Measurements from ENCODE around the gene CFAP90. TPM values are rescaled to one million over a fixed set of nuclear protein-coding genes. Genes with fewer than 3 reads are reported as not detected.

Gene CFAP90
- total and polyA plus RNA-seq, 2 of the 8 experiments (the other 6 are each of a cell fraction or from before 2014, with no cell fraction given): 0.39 to 0.92 TPM

DNA sequence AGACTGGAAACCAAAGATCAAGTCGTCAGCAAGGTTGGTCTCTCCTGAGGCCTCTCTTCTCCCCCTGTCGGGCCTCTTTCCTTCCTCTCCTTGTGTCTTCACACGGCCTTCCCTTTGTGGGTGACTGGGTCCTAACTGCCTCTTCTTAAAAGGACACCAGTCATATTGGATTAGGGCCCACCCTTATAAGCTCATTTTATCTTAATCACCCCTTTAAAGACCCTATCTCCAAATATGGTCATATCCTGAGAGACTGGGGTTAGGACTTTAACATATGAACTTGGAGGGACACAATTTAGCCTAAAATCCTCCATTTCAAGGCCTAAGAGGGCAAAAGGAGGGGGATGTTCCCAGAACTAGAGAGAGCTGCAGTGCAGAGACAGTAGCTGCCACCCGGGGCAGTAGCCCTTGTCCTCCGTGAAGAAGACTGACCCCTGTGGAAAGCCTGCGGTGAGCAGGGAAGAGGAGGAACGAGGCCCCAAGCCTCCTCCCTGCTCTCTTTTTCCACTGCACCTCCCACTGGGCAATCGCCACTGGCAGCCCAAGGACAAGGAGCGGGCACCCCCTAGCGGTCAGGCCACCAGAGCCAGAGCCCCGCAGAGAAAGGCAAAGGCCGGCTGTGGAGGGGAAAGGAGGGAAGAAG is 34.9 kb downstream of the CFAP90 start:
- Histone ChIP-seq H2BK15ac (ENCODE audit: low read length) (no peak overlapping the region), H4K5ac (ENCODE audit: insufficient read length, low read depth, low read length) (no peak overlapping the region), H2BK5ac (ENCODE audit: low read depth, low read length) (0 out of 2 replicates have a peak overlapping the region, but pooled peaks have one; percentile 38), H3K4me2 (ENCODE audit: insufficient read depth in 1 of 2, low read depth in 2 of 2, low read length in 2 of 2) (peak overlapping the region; percentile 3 to 53; a peak in 3 of 4 replicates), H2BK20ac (ENCODE audit: low read length) (no peak overlapping the region), H2BK12ac (ENCODE audit: low read depth, low read length) (0 out of 2 replicates have a peak overlapping the region, but pooled peaks have one; percentile 23), H3K27me3 (replicated peaks in 1 of 4; ENCODE audit: control insufficient read depth in 3 of 4, extremely low read depth in 1 of 4, insufficient read depth in 3 of 4, low read length in 3 of 4) (no peaks in the 10 kb centered on the region), H3K23me2 (ENCODE audit: low read depth, low read length) (no peaks in the 10 kb centered on the region), H3K36me3 (ENCODE audit: control insufficient read depth in 2 of 4, insufficient read depth in 4 of 4, low read length in 3 of 4) (peaks cover 0 to 20% (median 5%) of the 10 kb centered on the region in 4 experiments; a peak in 3 of 8 replicates), H3K4ac (replicated peaks; ENCODE audit: insufficient read length, low read depth, low read length) (no peak overlapping the region), H3K79me1 (ENCODE audit: low read depth, low read length) (no peaks in the 10 kb centered on the region), H3K4me1 (replicated peaks in 1 of 4; ENCODE audit: control insufficient read depth in 3 of 4, insufficient read depth in 4 of 4, low read length in 3 of 4) (peaks cover 2 to 13% (median 6%) of the 10 kb centered on the region in 4 experiments; a peak in 6 of 7 replicates), H3K9me3 (ENCODE audit: insufficient read depth in 2 of 2, low read depth in 1 of 2, low read length in 1 of 2) (no peaks in the 10 kb centered on the region), H3K18ac (ENCODE audit: extremely low read depth, low read length) (no peak overlapping the region; the same call in 1 of the 2 replicates), H3K9ac (replicated peaks in 1 of 4; ENCODE audit: extremely low read depth in 1 of 4, low read depth in 3 of 4, low read length in 3 of 4) (peak overlapping the region in 1 of 4 experiments; percentile 27; a peak in 1 of 7 replicates), H4K91ac (replicated peaks; ENCODE audit: insufficient read length, low read length) (no peak overlapping the region), H4K20me1 (replicated peaks in 1 of 2; ENCODE audit: control insufficient read depth in 1 of 2, insufficient read depth in 2 of 2, low read length in 2 of 2) (no peaks in the 10 kb centered on the region), H2BK120ac (replicated peaks; ENCODE audit: low read depth, low read length) (no peak overlapping the region), H3K14ac (ENCODE audit: insufficient read length) (no peak overlapping the region), H2AK5ac (ENCODE audit: low read depth, low read length) (no peak overlapping the region), H2AFZ (ENCODE audit: low read length) (0 out of 2 replicates have a peak overlapping the region, but pooled peaks have one; percentile 4), H3K23ac (ENCODE audit: insufficient read length) (no peak overlapping the region), H3K27ac (ENCODE audit: low read depth, low read length) (no peak overlapping the region), H3K79me2 (ENCODE audit: control insufficient read depth in 1 of 2, insufficient read depth in 2 of 2, low read length in 2 of 2) (no peaks in the 10 kb centered on the region), H4K8ac (ENCODE audit: extremely low read depth, insufficient read depth, low read length) (no peak overlapping the region), H3K4me3 (ENCODE audit: extremely low read depth in 1 of 4, insufficient read depth in 2 of 4, low read depth in 3 of 4, low read length in 4 of 4) (peak overlapping the region in 2 of 4 experiments; percentile 6 to 37; a peak in 2 of 8 replicates), H3K56ac (replicated peaks; ENCODE audit: insufficient read length, low read depth, low read length) (no peak overlapping the region)
- POLR2A ChIA-PET (ENCODE audit: partially characterized antibody): interaction anchor here (1.2 kb wide), 1 partner anchor 12 kb away, joined by 7 read pairs; no protein-coding TSS in a partner anchor
- CTCF ChIA-PET (ENCODE audit: partially characterized antibody): interaction anchor here (0.8 to 9.2 kb wide), 30 partner anchors 8 to 1050 kb away, joined by 3 to 61 read pairs (median 5); partner anchors contain the start of gene CFAP90
- DNase-seq (ENCODE audit: low read depth in 1 of 2, low spot score in 2 of 2) (peak; percentile 77 to 98), FAIRE-seq (peak; percentile 78)
- WGBS, 2 experiments (ENCODE audit: extremely low coverage in 1 of 2, insufficient coverage in 1 of 2, insufficient read length in 1 of 2, insufficient replicate concordance in 2 of 2, low coverage in 1 of 2, low lambda C conversion rate in 2 of 2, missing lambda C conversion rate in 1 of 2): 24% methylated on average over 12 of the region's 12 CpGs; no CpG with 5 or more reads in 1 of the 2 experiments
- TF ChIP-seq KDM4A (IDR thresholded peaks at IDR 0.05; ENCODE audit: low read depth, low read length, severe bottlenecking) (peak; percentile 37), JUN (IDR thresholded peaks at IDR 0.05; ENCODE audit: low read depth, low read length) (no peak), HDAC2 (IDR thresholded peaks at IDR 0.05; ENCODE audit: borderline replicate concordance in 1 of 2, low read depth in 2 of 2, low read length in 2 of 2) (peak; percentile 84 to 93; a peak in 2 of 4 replicates), E2F6 (IDR thresholded peaks at IDR 0.05) (no peak), RNF2 (IDR thresholded peaks at IDR 0.05; ENCODE audit: borderline replicate concordance, low read depth, low read length, missing control alignments, poor library complexity, severe bottlenecking) (no peak), RFX5 (IDR thresholded peaks at IDR 0.05; ENCODE audit: borderline replicate concordance, low read depth, low read length) (no peak)
- TF ChIP-seq, protein P1, sequence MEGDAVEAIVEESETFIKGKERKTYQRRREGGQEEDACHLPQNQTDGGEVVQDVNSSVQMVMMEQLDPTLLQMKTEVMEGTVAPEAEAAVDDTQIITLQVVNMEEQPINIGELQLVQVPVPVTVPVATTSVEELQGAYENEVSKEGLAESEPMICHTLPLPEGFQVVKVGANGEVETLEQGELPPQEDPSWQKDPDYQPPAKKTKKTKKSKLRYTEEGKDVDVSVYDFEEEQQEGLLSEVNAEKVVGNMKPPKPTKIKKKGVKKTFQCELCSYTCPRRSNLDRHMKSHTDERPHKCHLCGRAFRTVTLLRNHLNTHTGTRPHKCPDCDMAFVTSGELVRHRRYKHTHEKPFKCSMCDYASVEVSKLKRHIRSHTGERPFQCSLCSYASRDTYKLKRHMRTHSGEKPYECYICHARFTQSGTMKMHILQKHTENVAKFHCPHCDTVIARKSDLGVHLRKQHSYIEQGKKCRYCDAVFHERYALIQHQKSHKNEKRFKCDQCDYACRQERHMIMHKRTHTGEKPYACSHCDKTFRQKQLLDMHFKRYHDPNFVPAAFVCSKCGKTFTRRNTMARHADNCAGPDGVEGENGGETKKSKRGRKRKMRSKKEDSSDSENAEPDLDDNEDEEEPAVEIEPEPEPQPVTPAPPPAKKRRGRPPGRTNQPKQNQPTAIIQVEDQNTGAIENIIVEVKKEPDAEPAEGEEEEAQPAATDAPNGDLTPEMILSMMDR (IDR thresholded peaks at IDR 0.05; ENCODE audit: control extremely low read depth in 1 of 3, insufficient read depth in 1 of 3, low read depth in 1 of 3, low read length in 3 of 3): peak; percentile 87 to 96 (median 91)
